ENCODE results near the gene POLR2E. TPM values are rescaled to one million over a fixed set of nuclear protein-coding genes. Genes with fewer than 3 reads are reported as not detected.

Gene POLR2E
- total and polyA plus RNA-seq, 9 of the 15 experiments (the other 6 are each of a cell fraction or from before 2014, with no cell fraction given) = 3.4 to 413 (median 244) TPM

GRCh38 chr19:1112268-1113029 is 17.3 kb upstream of the POLR2E start (continued):
- no peak for TF ChIP-seq TCF15 (CRISPR knock-in tag; IDR thresholded peaks at IDR 0.05)
- no peak for TF ChIP-seq RAD51 (IDR thresholded peaks at IDR 0.05; ENCODE audit: borderline replicate concordance, low read depth)
- peak; percentile 54 for TF ChIP-seq FUS (optimal IDR thresholded peaks at IDR 0.05; ENCODE audit: low read depth, low read length)
- no peak for TF ChIP-seq TAF1 (IDR thresholded peaks at IDR 0.05; ENCODE audit: control insufficient read depth, extremely low read depth, insufficient read depth, low read length, severe bottlenecking)
- TF ChIP-seq PCBP2 (IDR thresholded peaks at IDR 0.05; ENCODE audit: low read depth, low read length, poor library complexity, severe bottlenecking) = no peak
- TF ChIP-seq CXXC5 (CRISPR knock-in tag; IDR thresholded peaks at IDR 0.05) = peak; percentile 64
- no peak for TF ChIP-seq MECOM (CRISPR knock-in tag; IDR thresholded peaks at IDR 0.05)
- peak; percentile 31; the same call in 1 of the 2 replicates for TF ChIP-seq GABPB1 (CRISPR knock-in tag; IDR thresholded peaks at IDR 0.05)
- no peak for TF ChIP-seq E2F8 (IDR thresholded peaks at IDR 0.05; ENCODE audit: low read depth, partially characterized antibody)
- no peak for TF ChIP-seq YY1 (IDR thresholded peaks at IDR 0.05; ENCODE audit: borderline replicate concordance in 1 of 3, control insufficient read depth in 1 of 3, extremely low read depth in 1 of 3, insufficient read depth in 3 of 3, insufficient read length in 1 of 3, insufficient replicate concordance in 2 of 3, low read depth in 1 of 3, low read length in 2 of 3)
- no peak for TF ChIP-seq ZNF347 (CRISPR knock-in tag; IDR thresholded peaks at IDR 0.05; ENCODE audit: low read depth)
- TF ChIP-seq ZNF584 (CRISPR knock-in tag; IDR thresholded peaks at IDR 0.05; ENCODE audit: low read depth) = no peak

Data from K562 (cell line).